ENCODE data around the gene PLXNA1. TPM values are rescaled to one million over a fixed set of nuclear protein-coding genes. Genes with fewer than 3 reads are reported as not detected.
A peak's percentile ranks its signal among the peaks of the same experiment; 100 is the strongest.

PLXNA1 gene
- total and polyA plus RNA-seq, 9 of the 15 experiments (the other 6 are each of a cell fraction or from before 2014, with no cell fraction given): 0.23 to 59.9 (median 16.8) TPM

GRCh38 chr3:126961791-126962461, 21.0 kb upstream of the PLXNA1 start (continued):
- TF ChIP-seq, protein P1, sequence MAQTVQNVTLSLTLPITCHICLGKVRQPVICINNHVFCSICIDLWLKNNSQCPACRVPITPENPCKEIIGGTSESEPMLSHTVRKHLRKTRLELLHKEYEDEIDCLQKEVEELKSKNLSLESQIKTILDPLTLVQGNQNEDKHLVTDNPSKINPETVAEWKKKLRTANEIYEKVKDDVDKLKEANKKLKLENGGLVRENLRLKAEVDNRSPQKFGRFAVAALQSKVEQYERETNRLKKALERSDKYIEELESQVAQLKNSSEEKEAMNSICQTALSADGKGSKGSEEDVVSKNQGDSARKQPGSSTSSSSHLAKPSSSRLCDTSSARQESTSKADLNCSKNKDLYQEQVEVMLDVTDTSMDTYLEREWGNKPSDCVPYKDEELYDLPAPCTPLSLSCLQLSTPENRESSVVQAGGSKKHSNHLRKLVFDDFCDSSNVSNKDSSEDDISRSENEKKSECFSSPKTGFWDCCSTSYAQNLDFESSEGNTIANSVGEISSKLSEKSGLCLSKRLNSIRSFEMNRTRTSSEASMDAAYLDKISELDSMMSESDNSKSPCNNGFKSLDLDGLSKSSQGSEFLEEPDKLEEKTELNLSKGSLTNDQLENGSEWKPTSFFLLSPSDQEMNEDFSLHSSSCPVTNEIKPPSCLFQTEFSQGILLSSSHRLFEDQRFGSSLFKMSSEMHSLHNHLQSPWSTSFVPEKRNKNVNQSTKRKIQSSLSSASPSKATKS (CRISPR knock-in tag; IDR thresholded peaks at IDR 0.05): no peak
- TF ChIP-seq SAFB2 (IDR thresholded peaks at IDR 0.05; ENCODE audit: borderline replicate concordance, low read depth, low read length, severe bottlenecking) (no peak), NR2C2 (CRISPR knock-in tag; IDR thresholded peaks at IDR 0.05) (no peak), NR2C2 (tag; IDR thresholded peaks at IDR 0.05) (peak; percentile 72), KHSRP (IDR thresholded peaks at IDR 0.05) (no peak), RBBP5 (IDR thresholded peaks at IDR 0.05; ENCODE audit: borderline replicate concordance, insufficient read depth, low read length, poor library complexity, severe bottlenecking) (peak; percentile 48), ARID3A (IDR thresholded peaks at IDR 0.05; ENCODE audit: borderline replicate concordance, low read depth, low read length) (no peak), MAZ (CRISPR knock-in tag; conservative IDR thresholded peaks at IDR 0.05 in 1 of 2, IDR thresholded peaks at IDR 0.05 in 1 of 2) (no peak), PRDM10 (IDR thresholded peaks at IDR 0.05; ENCODE audit: partially characterized antibody) (peak; percentile 87), PRPF4 (IDR thresholded peaks at IDR 0.05; ENCODE audit: insufficient read depth, low read depth, low read length, poor library complexity, severe bottlenecking) (no peak), ZNF354B (CRISPR knock-in tag; IDR thresholded peaks at IDR 0.05) (no peak), NONO (IDR thresholded peaks at IDR 0.05; ENCODE audit: low read depth in 2 of 2, low read length in 1 of 2) (no peak), NR1H2 (CRISPR knock-in tag; IDR thresholded peaks at IDR 0.05) (no peak), DNMT1 (IDR thresholded peaks at IDR 0.05) (no peak)

Data from K562 (cell line).